HG03064 (cell line): ENCODE data around the gene NDUFS2.
A peak's percentile ranks its signal among the peaks of the same experiment; 100 is the strongest.

Source experiments
- ATAC-seq: cut with Tn5 transposase; IDR thresholded peaks from one replicate; pipeline ENCODE4 v1.9.1; 2021; ENCODE audit warnings: low read depth; ENCODE audit not compliant: unreplicated experiment

The NDUFS2 gene

GRCh38 chr1:161201836-161202712 lies at the start of gene NDUFS2:
Gene NDUFS2 (plus strand): TSS chr1:161202367. CDS start chr1:161202386, 19 bp downstream.
- peak; percentile 88 for ATAC-seq

GRCh38 chr1:161153176-161153575 lies 49.0 kb upstream of the NDUFS2 start:
- no peak for ATAC-seq

GRCh38 chr1:161153682-161154337 lies 48.4 kb upstream of the NDUFS2 start, which contains the start of gene UFC1:
Gene UFC1 (plus strand): TSS chr1:161153978. CDS start chr1:161153998, 20 bp downstream.
- no peak for ATAC-seq

- no peak for ATAC-seq
Measured at GRCh38 chr1:161157867-161158266, 44.3 kb upstream of the NDUFS2 start.

- no peak for ATAC-seq
Measured at GRCh38 chr1:161158316-161159010, 43.7 kb upstream of the NDUFS2 start.

GRCh38 chr1:161159087-161159912 lies 42.9 kb upstream of the NDUFS2 start, which contains the start of gene USP21:
Gene USP21 (plus strand): TSS chr1:161159500. CDS start chr1:161160641, 1,141 bp downstream.
- peak; percentile 56 for ATAC-seq

GRCh38 chr1:161159913-161160243 lies 42.3 kb upstream of the NDUFS2 start:
- ATAC-seq = no peak

GRCh38 chr1:161160671-161161145 lies 41.5 kb upstream of the NDUFS2 start:
- ATAC-seq = no peak

GRCh38 chr1:161161652-161162051 lies 40.5 kb upstream of the NDUFS2 start:
- no peak for ATAC-seq

- no peak for ATAC-seq
Measured at GRCh38 chr1:161162052-161162451, 40.1 kb upstream of the NDUFS2 start.

GRCh38 chr1:161162806-161163205 lies 39.4 kb upstream of the NDUFS2 start:
- ATAC-seq = no peak

- no peak for ATAC-seq
Measured at GRCh38 chr1:161163793-161164192, 38.4 kb upstream of the NDUFS2 start.

- ATAC-seq = no peak
Measured at GRCh38 chr1:161164901-161165610, 37.1 kb upstream of the NDUFS2 start.

- peak; percentile 93 for ATAC-seq
Measured at GRCh38 chr1:161165742-161166668, 36.2 kb upstream of the NDUFS2 start, which contains the start of gene PPOX. Gene PPOX (plus strand): TSS chr1:161166426. CDS start chr1:161166848, 422 bp downstream.

- ATAC-seq = peak; percentile 1
Measured at GRCh38 chr1:161166669-161167548, 35.3 kb upstream of the NDUFS2 start.

GRCh38 chr1:161168906-161169305 lies 33.3 kb upstream of the NDUFS2 start:
- no peak for ATAC-seq

GRCh38 chr1:161171191-161171590 lies 31.0 kb upstream of the NDUFS2 start:
- ATAC-seq = no peak
